NCI-H2227 treated with DMSO at 0.1 percent for 48 hours (cell line): Measurements from ENCODE around the gene IFI16.

Source experiments
- DNase-seq: peaks from one replicate; lab custom pipeline; 2025; lab: John Stamatoyannopoulos, UW

The IFI16 gene

GRCh38 chr1:159066108-159066507 lies 56.4 kb downstream of the IFI16 start:
- no peak for DNase-seq

GRCh38 chr1:159067699-159068621 lies 58.3 kb downstream of the IFI16 start:
- no peak for DNase-seq

- DNase-seq = no peak
Observed at GRCh38 chr1:159068886-159069285, 59.2 kb downstream of the IFI16 start.

- DNase-seq = peak; percentile 38
Observed at GRCh38 chr1:159071970-159072582, 62.4 kb downstream of the IFI16 start.

- no peak for DNase-seq
Observed at GRCh38 chr1:159076438-159077119, 66.9 kb downstream of the IFI16 start, which contains the start of gene AIM2. TSS of gene AIM2 (minus strand) at chr1:159076766. CDS start at chr1:159073499, 3,267 bp downstream.

GRCh38 chr1:159077120-159077961 lies 67.6 kb downstream of the IFI16 start:
- no peak for DNase-seq

- DNase-seq = no peak
Observed at GRCh38 chr1:159079525-159079924, 69.8 kb downstream of the IFI16 start.

GRCh38 chr1:159081626-159082025 lies 71.9 kb downstream of the IFI16 start:
- no peak for DNase-seq

GRCh38 chr1:159083013-159083412 lies 73.3 kb downstream of the IFI16 start:
- no peak for DNase-seq

- no peak for DNase-seq
Observed at GRCh38 chr1:159084152-159084551, 74.4 kb downstream of the IFI16 start.

GRCh38 chr1:159084867-159085266 lies 75.2 kb downstream of the IFI16 start:
- DNase-seq = no peak

GRCh38 chr1:159088050-159088449 lies 78.3 kb downstream of the IFI16 start:
- DNase-seq = no peak

GRCh38 chr1:159088546-159089183 lies 79.0 kb downstream of the IFI16 start:
- no peak for DNase-seq

- no peak for DNase-seq
Observed at GRCh38 chr1:159089184-159089791, 79.6 kb downstream of the IFI16 start.

GRCh38 chr1:159090286-159091179 lies 80.8 kb downstream of the IFI16 start:
- DNase-seq = no peak

- no peak for DNase-seq
Observed at GRCh38 chr1:159091180-159091560, 81.5 kb downstream of the IFI16 start.

GRCh38 chr1:159091607-159092031 lies 81.9 kb downstream of the IFI16 start:
- DNase-seq = no peak

- DNase-seq = no peak
Observed at GRCh38 chr1:159092036-159092760, 82.5 kb downstream of the IFI16 start.

- DNase-seq = no peak
Observed at GRCh38 chr1:159098596-159098995, 88.9 kb downstream of the IFI16 start.
